SU-DHL-6 (cell line): ENCODE results near the gene IGF2BP2.

Experiments used
- H2AFZ ChIP-seq: fragments of 200-600 bp; sonication (generic); 2 replicates; pipeline ENCODE4 v1.6.1; 2014; ENCODE audit warnings: low read depth, mild to moderate bottlenecking, moderate library complexity, mixed read lengths, antibody characterized with exemption, low read length; ENCODE audit not compliant: severe bottlenecking
- H3F3A ChIP-seq: fragments of 200-600 bp; shearing (Covaris generic); 2 replicates; pipeline ENCODE4 v1.6.0; 2016; ENCODE audit warnings: antibody characterized with exemption, mild to moderate bottlenecking; ENCODE audit not compliant: insufficient read depth
- H3K27ac ChIP-seq: fragments of 200-600 bp; sonication (generic); 2 replicates; pipeline ENCODE4 v1.5.1; 2016; ENCODE audit warnings: low read depth, mild to moderate bottlenecking, low read length, moderate library complexity, mixed read lengths
- H3K27me3 ChIP-seq: fragments of 200-600 bp; sonication (generic), shearing (Covaris generic); 2 replicates; pipeline ENCODE4 v1.6.0; 2014; ENCODE audit warnings: mild to moderate bottlenecking, low read length
- H3K36me3 ChIP-seq: fragments of 200-600 bp; sonication (generic); 2 replicates; pipeline ENCODE4 v1.6.1; 2014; ENCODE audit warnings: mild to moderate bottlenecking, low read length, mixed read lengths
- H3K4me2 ChIP-seq: fragments of 300-600, 200-600 bp; shearing (Covaris generic), sonication (generic); 2 replicates; pipeline ENCODE4 v1.6.0; 2014; ENCODE audit warnings: low read length, low read depth, mild to moderate bottlenecking; ENCODE audit not compliant: poor library complexity, severe bottlenecking
- H3K4me3 ChIP-seq: fragments of 200-600 bp; sonication (generic); 2 replicates; pipeline ENCODE4 v1.5.1; 2014; ENCODE audit warnings: antibody characterized with exemption, low read length, mild to moderate bottlenecking, mixed read lengths; ENCODE audit not compliant: insufficient read depth, poor library complexity, severe bottlenecking
- H3K79me2 ChIP-seq: fragments of 200-600 bp; sonication (generic); 2 replicates; pipeline ENCODE4 v1.6.1; 2014; ENCODE audit warnings: mild to moderate bottlenecking, low read length, moderate library complexity; ENCODE audit not compliant: insufficient read depth
- H3K9ac ChIP-seq: fragments of 200-600 bp; sonication (generic); 2 replicates; pipeline ENCODE4 v1.7.0; 2014; ENCODE audit warnings: mild to moderate bottlenecking, low read length
- H3K9me2 ChIP-seq: fragments of 200-600 bp; sonication (generic); replicated peaks from 2 replicates; pipeline ENCODE4 v1.6.1; 2014; ENCODE audit warnings: low read length; ENCODE audit not compliant: insufficient read depth
- H3K9me3 ChIP-seq: fragments of 200-600 bp; sonication (generic); 2 replicates; pipeline ENCODE4 v1.6.1; 2014; ENCODE audit warnings: low read length, mixed read lengths; ENCODE audit not compliant: insufficient read depth
- H4K20me1 ChIP-seq: fragments of 200-600 bp; sonication (generic); 2 replicates; pipeline ENCODE4 v1.6.1; 2014; ENCODE audit warnings: low read depth, mild to moderate bottlenecking, antibody characterized with exemption, low read length, moderate library complexity, mixed read lengths
- EZH2phosphoT487 ChIP-seq: fragments of 200-600 bp; sonication (generic), shearing (Covaris generic); conservative IDR thresholded peaks from 2 replicates; pipeline ENCODE4 v1.6.1; 2018; ENCODE audit warnings: mild to moderate bottlenecking, antibody characterized with exemption, low read length, moderate library complexity, mixed read lengths
- TF ChIP-seq, protein P1 (sequence below): fragments of 200-600 bp; sonication (generic); IDR thresholded peaks from one replicate; pipeline ENCODE4 v1.5.1; 2017; ENCODE audit warnings: antibody characterized with exemption, mild to moderate bottlenecking, low read length, moderate library complexity; ENCODE audit not compliant: insufficient read depth, poor library complexity, severe bottlenecking

The IGF2BP2 gene

DNA sequence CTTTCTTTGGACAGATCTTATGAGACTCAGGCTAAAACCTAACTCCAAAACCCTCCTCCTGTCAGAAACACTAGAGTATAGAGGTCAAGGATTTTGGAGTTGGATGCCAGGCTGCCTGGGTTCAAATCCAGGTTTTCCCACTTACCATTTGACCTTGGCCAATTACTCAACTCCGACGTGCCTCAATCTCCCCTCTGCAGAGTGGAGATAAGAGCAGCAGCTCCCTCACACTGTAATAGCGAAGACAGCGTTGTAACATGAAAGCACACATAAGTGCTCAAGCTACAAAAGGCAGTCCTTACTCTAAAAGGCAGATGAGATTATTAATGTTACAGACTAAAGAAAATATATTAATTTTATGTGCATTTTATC, 90.1 kb downstream of the IGF2BP2 start:
- no peaks in the 10 kb centered on the region for H4K20me1 ChIP-seq
- no peaks in the 10 kb centered on the region for H3K9me3 ChIP-seq
- no peak for TF ChIP-seq EZH2phosphoT487
- TF ChIP-seq, protein P1, sequence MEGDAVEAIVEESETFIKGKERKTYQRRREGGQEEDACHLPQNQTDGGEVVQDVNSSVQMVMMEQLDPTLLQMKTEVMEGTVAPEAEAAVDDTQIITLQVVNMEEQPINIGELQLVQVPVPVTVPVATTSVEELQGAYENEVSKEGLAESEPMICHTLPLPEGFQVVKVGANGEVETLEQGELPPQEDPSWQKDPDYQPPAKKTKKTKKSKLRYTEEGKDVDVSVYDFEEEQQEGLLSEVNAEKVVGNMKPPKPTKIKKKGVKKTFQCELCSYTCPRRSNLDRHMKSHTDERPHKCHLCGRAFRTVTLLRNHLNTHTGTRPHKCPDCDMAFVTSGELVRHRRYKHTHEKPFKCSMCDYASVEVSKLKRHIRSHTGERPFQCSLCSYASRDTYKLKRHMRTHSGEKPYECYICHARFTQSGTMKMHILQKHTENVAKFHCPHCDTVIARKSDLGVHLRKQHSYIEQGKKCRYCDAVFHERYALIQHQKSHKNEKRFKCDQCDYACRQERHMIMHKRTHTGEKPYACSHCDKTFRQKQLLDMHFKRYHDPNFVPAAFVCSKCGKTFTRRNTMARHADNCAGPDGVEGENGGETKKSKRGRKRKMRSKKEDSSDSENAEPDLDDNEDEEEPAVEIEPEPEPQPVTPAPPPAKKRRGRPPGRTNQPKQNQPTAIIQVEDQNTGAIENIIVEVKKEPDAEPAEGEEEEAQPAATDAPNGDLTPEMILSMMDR: no peak
- no peak overlapping the region for H3K9ac ChIP-seq
- H3K27ac ChIP-seq: no peak overlapping the region
- H3K36me3 ChIP-seq: no peaks in the 10 kb centered on the region
- H3F3A ChIP-seq: no peaks in the 10 kb centered on the region
- H3K79me2 ChIP-seq: no peaks in the 10 kb centered on the region
- H3K4me2 ChIP-seq: no peak overlapping the region
- H3K9me2 ChIP-seq: no peaks in the 10 kb centered on the region
- no peaks in the 10 kb centered on the region for H3K27me3 ChIP-seq
- no peak overlapping the region for H3K4me3 ChIP-seq
- no peak overlapping the region for H2AFZ ChIP-seq

DNA sequence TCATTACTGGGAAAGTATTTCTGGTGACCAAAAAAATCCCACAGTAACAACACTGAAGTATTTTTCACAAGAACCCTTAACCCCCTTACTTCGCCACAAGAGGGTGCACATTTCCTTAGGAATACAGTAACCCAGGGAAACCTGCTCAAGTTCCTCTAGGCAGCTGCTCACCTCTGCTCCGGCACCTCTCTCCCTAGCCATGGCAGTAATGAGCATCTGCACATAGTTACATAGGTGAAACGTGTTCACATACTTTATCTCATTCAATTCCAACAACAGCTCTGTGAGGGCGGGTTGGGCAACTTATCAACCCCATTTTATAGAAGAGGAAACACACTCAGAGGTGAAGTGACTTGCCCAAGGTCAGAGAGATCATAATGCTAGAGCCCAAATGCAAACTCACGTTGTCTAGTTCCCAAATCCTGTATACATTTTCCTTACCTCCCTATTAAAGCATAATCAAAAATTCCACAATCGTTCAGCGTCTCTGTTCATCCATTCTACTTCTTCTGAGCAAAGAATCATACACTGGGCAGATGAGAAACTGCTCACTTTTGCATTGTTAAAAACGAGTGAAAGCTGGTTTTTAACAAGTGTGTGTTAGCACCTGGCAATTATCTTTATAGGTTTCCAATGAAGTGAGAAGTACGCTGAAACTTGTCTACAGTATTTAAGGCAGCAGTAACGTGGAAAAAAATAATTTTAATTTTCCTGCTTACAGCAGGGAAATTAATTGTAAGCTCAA, 90.7 kb downstream of the IGF2BP2 start:
- Histone ChIP-seq H3K9me3 (no peaks in the 10 kb centered on the region), H3K4me3 (no peak overlapping the region), H3K9me2 (no peaks in the 10 kb centered on the region), H3K9ac (no peak overlapping the region), H3K27ac (no peak overlapping the region), H3K4me2 (no peak overlapping the region), H4K20me1 (no peaks in the 10 kb centered on the region), H3K36me3 (no peaks in the 10 kb centered on the region), H3K79me2 (no peaks in the 10 kb centered on the region), H3K27me3 (no peaks in the 10 kb centered on the region), H3F3A (no peaks in the 10 kb centered on the region), H2AFZ (no peak overlapping the region)
- TF ChIP-seq EZH2phosphoT487: no peak
- TF ChIP-seq, protein P1: peak; percentile 23

DNA sequence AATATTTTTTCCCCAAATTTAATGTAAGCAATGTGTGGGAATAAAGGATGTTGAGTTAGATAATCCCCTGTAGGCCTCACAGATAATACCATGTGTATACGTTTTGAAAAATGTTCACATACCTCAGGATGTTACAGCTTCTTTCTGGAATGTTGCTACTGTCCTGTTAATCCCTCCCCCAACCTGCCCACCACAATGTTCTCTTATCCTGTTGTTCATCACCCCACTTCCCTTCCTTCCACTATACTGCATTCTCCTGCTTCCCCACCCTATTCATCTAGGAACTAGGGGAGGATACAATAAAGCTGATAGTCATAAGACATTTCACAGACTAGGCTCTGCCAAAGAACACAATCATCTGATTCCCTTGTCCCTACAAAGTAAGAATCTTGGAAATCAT, 92.1 kb downstream of the IGF2BP2 start:
- Histone ChIP-seq H3F3A (no peaks in the 10 kb centered on the region), H3K9me2 (no peaks in the 10 kb centered on the region), H3K27me3 (no peaks in the 10 kb centered on the region), H3K9ac (no peak overlapping the region), H3K4me2 (no peak overlapping the region), H2AFZ (no peak overlapping the region), H3K36me3 (no peaks in the 10 kb centered on the region), H3K79me2 (no peaks in the 10 kb centered on the region), H3K27ac (no peak overlapping the region), H4K20me1 (no peaks in the 10 kb centered on the region), H3K9me3 (no peaks in the 10 kb centered on the region), H3K4me3 (no peak overlapping the region)
- TF ChIP-seq, protein P1: no peak
- no peak for TF ChIP-seq EZH2phosphoT487
